ENCODE data around the gene FIGNL2. TPM values are rescaled to one million over a fixed set of nuclear protein-coding genes. Genes with fewer than 3 reads are reported as not detected.

FIGNL2 gene
- total RNA-seq, 2 experiments from 2014 or later, result 0.55 to 0.57 TPM

DNA sequence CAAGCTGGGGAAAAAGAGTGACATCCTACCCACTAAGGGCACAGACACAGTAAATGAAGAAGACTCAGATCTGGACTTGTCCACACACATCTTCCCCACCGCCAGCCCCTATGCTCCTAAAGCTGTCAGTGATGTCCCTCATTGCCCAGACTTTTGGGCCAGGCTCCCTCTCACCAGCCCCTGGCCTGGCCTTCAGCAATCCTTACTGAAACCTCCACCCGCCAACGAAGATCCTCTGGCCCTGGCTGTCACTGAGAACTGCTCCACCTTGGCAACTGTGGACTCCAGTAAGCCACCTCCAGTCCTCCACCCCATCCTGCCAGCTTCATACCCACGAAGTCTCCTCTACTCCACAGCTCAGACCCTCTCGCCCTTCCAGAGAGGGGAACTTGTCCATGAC is 23.3 kb downstream of the FIGNL2 start:
- ChIA-PET POLR2A (interaction anchor here (0.7 kb wide), 1 partner anchor 49 kb away, joined by 3 read pairs; no protein-coding TSS in a partner anchor), CTCF (no interaction called here)

GRCh38 chr12:51823875-51824565 is 24.5 kb downstream of the FIGNL2 start:
- ChIA-PET POLR2A (no interaction called here), CTCF (interaction anchor here (1.1 to 1.6 kb wide), 3 partner anchors 9 to 62 kb away, joined by 3 to 5 read pairs (median 4); a partner anchor contains a TSS)

DNA sequence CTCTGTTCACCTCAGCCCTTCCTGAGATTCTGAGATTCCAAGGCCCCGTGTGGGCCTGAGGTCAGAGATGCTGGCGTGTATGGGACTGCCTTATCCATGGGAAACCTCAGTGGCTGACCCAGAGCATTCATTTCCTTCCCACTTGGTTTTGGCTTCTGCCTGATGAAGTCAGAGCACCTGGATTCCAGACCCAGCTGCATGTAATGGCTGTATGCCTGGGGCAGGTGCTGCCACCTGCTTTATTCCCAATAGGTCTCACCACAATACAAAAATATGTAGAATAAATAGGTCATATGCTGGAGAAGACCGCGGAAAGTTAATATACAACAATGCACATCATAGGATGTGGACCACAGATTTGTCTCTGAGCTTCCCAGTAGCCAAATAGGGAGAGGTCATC is 25.6 kb downstream of the FIGNL2 start:
- CTCF ChIA-PET, result interaction anchor here (1.1 to 1.4 kb wide), 2 partner anchors 10 to 63 kb away, joined by 3 to 4 read pairs; no protein-coding TSS in a partner anchor

GRCh38 chr12:51822261-51822616 is 26.3 kb downstream of the FIGNL2 start:
- POLR2A ChIA-PET, result no interaction called here
- CTCF ChIA-PET, result no interaction called here

More for the DNA sequence above, 25.6 kb downstream of the FIGNL2 start:
- POLR2A ChIA-PET, result no interaction called here

DNA sequence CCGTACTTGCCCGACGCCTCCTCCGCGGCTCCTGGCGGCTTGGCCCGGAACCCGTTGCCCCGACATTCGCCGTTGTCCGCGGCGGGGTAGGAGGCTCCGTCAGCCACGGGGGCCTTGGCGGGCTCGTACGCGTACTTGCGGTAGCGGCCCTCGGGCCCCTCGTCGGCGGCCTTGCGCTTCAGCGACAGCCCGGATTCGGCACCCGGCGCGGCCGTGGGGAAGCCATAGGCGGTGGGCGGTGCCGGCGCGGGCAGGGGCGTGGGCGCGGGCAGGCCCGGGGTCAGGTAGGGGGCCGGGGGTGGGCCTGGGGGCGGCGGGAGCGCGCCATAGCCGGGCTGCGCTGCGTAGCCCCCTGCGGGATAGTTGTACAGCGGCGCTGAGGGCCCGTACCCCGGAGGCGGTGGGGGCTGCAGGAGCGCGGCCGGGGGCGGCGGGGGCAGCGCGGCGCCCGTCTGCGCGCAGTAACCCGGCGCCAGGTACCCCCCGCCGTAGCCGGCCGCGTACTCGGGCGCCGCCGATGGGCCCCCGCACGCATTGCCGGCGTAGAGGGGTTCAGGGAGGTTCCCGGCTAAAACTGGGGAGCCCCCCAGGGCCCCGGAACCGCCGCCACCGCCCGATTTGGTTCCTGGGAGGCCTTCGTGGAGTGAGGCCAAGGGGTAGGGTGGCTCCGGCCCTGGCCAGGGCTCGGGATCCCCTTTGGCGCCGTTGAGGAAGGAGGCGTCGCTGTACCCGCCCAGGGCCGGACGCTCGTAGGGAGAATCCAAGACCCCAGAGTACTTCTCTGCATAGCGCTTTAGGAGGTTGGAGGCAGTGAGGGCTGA is 26.9 kb downstream of the FIGNL2 start:
- CTCF ChIA-PET, result interaction anchor here (1.0 to 1.7 kb wide), 4 partner anchors 11 to 402 kb away, joined by 3 to 9 read pairs (median 4); no protein-coding TSS in a partner anchor
- POLR2A ChIA-PET, result no interaction called here

DNA sequence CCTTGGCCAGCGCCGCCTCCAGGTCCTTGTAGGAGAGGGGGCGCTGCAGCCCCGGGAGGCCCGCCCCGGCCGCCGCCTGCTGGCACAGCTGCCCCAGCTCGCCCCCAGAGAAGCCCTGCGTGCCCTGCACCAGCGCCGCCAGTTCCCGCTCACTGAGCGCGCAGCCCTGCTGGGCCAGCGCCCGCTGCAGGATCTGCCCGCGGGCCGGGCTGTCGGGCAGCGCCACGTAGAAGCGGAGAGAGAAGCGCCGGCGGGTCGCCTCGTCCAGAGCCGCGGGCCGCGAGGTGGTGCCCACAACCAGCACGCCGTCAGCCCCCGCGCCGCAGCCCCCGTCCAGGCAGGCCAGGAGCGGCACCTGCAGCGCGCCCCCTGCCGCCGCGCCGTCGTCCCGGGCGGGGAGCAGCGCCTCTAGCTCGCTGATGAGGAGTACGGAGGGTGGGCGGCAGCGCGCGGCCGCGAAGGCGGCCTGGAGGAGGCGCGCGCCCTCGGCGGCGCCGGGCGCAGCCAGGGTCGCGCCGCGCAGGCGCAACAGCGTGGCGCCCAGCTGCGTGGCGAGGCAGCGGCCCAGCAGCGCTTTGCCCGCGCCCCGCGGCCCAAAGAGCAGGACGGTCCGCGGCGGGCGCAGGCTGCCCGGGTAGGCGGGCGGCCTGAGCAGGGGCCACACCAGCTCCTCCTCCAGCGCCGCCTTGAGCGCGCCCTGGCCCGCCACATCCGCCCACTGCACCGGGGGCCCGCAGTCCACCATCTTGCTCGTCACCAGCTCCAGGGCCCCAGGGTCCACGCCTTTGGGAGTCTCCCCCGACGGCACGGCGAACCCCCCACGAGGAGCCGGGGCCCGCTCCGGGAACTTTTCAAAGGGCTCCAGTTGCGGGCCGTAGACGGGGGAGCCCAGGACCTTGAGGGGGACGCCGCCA is 27.7 kb downstream of the FIGNL2 start:
- CTCF ChIA-PET, result interaction anchor here (1.0 to 1.7 kb wide), 8 partner anchors 12 to 401 kb away, joined by 3 to 9 read pairs (median 4); no protein-coding TSS in a partner anchor
- POLR2A ChIA-PET, result interaction anchor here (0.5 to 0.6 kb wide), 2 partner anchors 68 to 235 kb away, joined by 3 to 5 read pairs; no protein-coding TSS in a partner anchor

GRCh38 chr12:51819736-51820525 is 28.6 kb downstream of the FIGNL2 start:
- POLR2A ChIA-PET, result interaction anchor here (0.6 kb wide), 1 partner anchor 236 kb away, joined by 3 read pairs; no protein-coding TSS in a partner anchor
- CTCF ChIA-PET, result interaction anchor here (1.0 to 1.7 kb wide), 9 partner anchors 12 to 401 kb away, joined by 3 to 9 read pairs (median 4); no protein-coding TSS in a partner anchor

- ChIA-PET CTCF (interaction anchor here (1.3 to 1.4 kb wide), 2 partner anchors 19 to 71 kb away, joined by 3 read pairs; no protein-coding TSS in a partner anchor), POLR2A (no interaction called here)
Observed at GRCh38 chr12:51818566-51819300, 29.8 kb downstream of the FIGNL2 start.

DNA sequence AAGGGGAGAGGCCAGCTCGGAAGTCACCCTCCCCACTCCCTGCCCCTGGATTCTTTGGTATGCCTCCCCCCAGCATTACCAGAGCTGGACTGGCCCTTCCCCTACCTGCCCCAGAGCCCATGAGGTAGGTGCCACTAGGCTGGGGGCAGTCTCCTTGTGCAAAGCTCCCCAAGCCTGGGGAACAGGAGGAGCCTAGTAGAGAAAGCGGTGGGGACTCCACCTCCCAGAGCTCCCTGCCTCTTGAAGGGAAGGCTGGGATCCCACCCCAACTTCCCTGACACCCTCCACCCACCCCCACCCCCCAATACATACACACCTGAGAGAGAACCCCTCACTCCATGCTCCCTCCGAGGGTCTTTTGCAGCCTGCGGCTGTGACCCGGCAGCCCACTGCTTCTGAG is 30.4 kb downstream of the FIGNL2 start:
- POLR2A ChIA-PET, result no interaction called here
- CTCF ChIA-PET, result interaction anchor here (1.9 kb wide), 1 partner anchor 397 kb away, joined by 4 read pairs; no protein-coding TSS in a partner anchor

GRCh38 chr12:51817027-51817953 is 31.2 kb downstream of the FIGNL2 start:
- CTCF ChIA-PET, result interaction anchor here (0.7 to 1.9 kb wide), 2 partner anchors 56 to 396 kb away, joined by 3 to 4 read pairs; no protein-coding TSS in a partner anchor

GRCh38 chr12:51815571-51815970 is 32.9 kb downstream of the FIGNL2 start:
- CTCF ChIA-PET, result interaction anchor here (1.3 kb wide), 1 partner anchor 8 kb away, joined by 5 read pairs; no protein-coding TSS in a partner anchor

More at GRCh38 chr12:51817027-51817953, 31.2 kb downstream of the FIGNL2 start:
- POLR2A ChIA-PET, result no interaction called here

DNA sequence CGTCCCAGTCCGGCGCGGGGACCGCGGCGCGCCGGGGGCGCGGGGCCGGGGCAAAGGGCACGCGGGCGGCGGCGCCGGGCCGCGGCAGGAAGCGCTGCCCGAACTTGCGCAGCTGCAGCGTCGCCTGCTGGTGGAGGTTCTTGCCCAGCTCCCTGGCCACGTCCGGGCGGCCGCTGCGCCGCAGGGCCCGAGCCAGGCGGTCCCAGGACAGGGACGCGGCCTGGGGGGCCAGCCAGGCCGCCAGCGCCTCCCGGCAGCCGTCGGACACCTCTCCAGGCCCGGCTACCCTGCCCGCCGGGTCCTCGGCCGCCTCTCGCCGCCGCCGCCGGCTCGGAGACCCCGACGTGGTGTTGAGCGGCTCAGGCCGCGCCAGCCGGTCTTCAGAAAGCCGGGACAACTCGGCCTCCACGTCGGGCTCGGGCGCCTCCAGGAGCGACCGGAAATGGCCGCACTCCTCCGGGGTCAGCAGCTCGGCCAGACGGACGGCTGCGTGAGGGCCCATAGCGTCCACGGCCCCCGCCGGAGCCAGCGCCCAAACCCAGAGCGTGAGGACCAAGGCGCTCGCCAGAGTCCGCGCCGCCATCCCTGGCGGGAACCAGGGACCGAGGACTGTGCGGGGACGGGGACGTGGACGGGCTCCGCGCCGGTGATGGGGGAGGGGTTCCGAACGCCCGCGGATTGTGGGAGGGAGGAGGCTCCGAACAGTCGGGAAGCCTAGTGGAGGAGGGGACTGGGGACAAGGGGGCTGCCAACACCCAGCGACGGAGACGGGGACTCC is 34.0 kb downstream of the FIGNL2 start:
- ChIA-PET POLR2A (interaction anchor here (0.9 kb wide), 1 partner anchor 13 kb away, joined by 3 read pairs; no protein-coding TSS in a partner anchor), CTCF (interaction anchor here (0.7 to 1.5 kb wide), 9 partner anchors 9 to 396 kb away, joined by 3 to 5 read pairs (median 4); partner anchors contain the start of gene SLC4A8)

More at GRCh38 chr12:51815571-51815970, 32.9 kb downstream of the FIGNL2 start:
- POLR2A ChIA-PET, result no interaction called here

DNA sequence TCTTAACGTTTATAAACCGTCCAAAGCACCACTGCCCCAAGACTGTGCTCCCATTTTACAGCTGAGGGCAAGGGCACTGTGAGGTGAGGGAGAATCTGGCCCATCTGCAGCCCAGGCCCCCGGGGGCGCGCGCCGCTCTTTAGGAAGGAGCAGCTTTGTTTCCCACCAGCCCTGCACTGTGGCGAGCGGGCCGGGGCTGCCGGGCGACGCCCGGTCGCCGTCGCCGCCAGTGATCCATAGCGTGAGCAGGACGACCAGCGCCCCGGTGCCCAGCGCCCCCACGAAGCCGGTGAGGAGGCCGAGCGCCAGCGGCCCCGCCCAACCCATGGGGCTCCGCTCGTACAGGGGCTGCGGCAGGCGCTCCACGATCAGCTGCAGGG is 34.6 kb downstream of the FIGNL2 start:
- ChIA-PET CTCF (interaction anchor here (0.7 to 1.5 kb wide), 8 partner anchors 10 to 395 kb away, joined by 3 to 5 read pairs (median 4); partner anchors contain the start of gene SLC4A8), POLR2A (interaction anchor here (0.5 to 0.9 kb wide), 3 partner anchors 14 to 111 kb away, joined by 3 read pairs; no protein-coding TSS in a partner anchor)

- CTCF ChIA-PET, result interaction anchor here (1.5 kb wide), 1 partner anchor 11 kb away, joined by 4 read pairs; no protein-coding TSS in a partner anchor
Observed at GRCh38 chr12:51812871-51813270, 35.6 kb downstream of the FIGNL2 start.

More at GRCh38 chr12:51812871-51813270, 35.6 kb downstream of the FIGNL2 start:
- POLR2A ChIA-PET, result no interaction called here
